Inflammatory macrophage (primary cell): ENCODE data around the gene CCDC85C.
A peak's percentile ranks its signal among the peaks of the same experiment; 100 is the strongest.

Source experiments
- DNase-seq, 2 donors: peaks; one replicate each; pipeline ENCODE4 v3.0.0-alpha.2; 2020 to 2022

The CCDC85C gene

DNA sequence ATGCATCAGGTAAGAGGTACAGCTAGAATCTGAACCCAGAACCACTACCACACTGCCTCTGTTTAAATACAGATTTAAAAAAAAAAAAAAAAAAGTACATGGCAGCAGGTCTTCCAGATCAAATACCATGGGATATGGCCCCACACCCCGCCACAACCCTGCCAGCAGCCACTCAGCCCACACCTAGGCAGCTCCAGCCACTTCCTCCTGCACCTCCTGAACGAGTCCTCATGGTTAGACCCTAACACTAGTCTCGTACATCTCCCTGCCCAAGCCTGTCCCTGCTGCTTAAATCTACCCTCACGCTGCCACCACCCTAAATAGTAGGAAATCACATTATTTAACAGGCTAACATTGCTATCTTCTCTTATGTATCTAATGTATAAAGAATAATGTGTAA is 135.9 kb downstream of the CCDC85C start:
- no peak for DNase-seq

GRCh38 chr14:99467336-99468078 is 136.5 kb downstream of the CCDC85C start:
- DNase-seq = no peak

DNA sequence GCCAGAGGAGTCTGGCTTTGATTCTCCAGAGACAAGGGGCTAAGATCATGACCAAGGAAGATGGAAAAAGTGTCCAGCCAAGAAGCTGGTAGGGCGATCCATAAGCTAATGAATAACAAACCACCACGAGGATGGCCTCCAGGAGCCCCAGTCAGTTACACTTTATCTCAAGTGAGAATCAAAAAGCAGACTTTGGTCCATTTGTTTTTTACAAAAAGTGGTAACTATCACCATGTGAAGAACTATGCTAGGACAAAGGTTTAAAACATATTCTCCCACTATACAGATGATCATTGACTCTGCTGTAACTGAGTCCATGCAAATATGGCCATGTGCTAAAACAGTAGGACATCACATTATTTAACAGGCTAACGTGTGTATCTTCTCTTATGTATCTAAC is 137.2 kb downstream of the CCDC85C start:
- DNase-seq = no peak

DNA sequence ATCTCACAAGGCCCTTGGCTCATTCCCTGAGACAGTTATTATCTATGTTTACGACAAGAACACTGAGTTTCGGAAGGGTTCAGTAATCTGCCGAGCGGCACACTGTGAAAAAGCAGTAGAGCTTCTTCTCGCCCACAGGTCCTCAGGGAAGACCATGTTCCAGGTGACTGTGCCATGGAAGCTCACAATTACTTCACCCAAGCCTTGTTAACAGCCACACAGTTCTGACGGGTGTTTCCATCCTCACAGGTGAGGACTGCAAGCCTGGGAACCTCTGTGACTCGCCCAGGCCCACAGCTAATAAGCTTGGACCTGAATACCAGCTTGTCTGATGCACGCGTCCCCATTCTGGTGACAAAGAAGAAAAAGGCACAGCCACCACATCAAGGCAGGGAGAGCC is 138.7 kb downstream of the CCDC85C start:
- no peak for DNase-seq

GRCh38 chr14:99463974-99464373 is 140.0 kb downstream of the CCDC85C start:
- DNase-seq = no peak

- peak in 1 of 2 donors; percentile 3 for DNase-seq
Observed at GRCh38 chr14:99462210-99462609, 141.8 kb downstream of the CCDC85C start.

DNA sequence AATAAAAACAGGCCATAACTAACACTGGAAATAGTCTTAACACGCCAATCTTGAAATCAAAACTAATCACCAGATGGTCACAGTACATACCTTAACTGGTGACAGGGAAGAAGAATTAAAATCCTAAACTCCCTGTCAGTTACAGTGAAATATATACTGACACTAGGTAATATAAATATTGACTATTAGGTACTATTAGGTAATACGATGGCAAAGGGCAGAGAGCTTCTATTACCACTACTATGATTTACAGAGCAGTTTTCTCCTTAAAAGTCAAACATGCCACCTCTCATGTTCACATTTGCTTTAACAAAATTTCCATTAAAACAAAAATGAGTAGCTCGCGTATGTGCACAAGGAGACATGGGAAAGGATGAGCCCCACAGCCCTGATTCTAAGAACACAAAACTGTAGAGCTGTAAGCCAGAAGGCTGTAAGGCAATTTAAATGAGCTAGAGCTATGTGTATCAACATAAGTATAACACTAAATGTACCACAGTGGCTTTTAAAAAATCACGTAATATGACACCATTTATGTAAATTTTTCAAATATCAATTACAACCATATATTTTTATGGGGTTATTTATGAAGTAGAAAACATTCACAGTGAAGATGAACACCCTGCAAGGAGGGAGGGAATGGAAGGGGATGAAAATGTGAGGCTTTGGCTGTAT is 142.5 kb downstream of the CCDC85C start:
- no peak for DNase-seq

DNA sequence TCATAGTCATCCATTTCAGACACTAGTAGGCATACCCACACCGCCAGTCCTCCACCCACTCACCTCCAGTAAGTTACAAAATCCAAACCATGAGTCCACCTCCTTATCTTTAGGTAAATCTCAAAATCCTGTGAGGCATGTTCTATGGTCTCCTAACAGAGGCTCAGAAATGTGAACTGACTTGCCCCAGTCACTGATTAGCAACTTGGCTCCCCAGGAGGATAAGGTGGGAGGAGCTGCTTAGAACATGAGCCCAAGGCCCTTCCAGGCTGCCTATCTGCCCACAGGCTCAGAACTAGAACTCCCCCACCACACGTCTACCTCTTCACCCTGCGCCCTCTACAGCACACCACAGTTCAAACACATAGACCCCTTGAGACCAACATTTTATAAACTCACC is 143.2 kb downstream of the CCDC85C start:
- DNase-seq = no peak

GRCh38 chr14:99459481-99460100 is 144.4 kb downstream of the CCDC85C start:
- DNase-seq = no peak

GRCh38 chr14:99454246-99454645 is 149.8 kb downstream of the CCDC85C start:
- no peak for DNase-seq

DNA sequence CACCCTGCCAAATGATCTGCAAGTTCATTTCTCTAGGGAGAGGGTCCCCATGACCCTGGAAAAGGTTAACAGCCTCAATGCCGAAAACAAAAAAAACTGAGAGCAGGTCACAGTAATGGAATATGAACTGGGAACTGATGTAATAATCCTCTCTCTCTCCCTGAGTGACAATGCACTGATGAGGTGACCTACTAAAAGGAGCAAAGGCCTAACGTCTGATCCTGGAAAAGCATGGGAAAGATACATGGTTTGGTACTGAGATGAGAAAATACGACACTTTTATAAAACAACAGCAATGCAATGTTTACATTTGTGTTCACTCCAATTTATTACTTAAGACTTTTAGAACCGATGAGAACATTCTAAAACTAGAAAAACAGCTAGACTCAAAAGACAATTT is 151.0 kb downstream of the CCDC85C start:
- no peak for DNase-seq

GRCh38 chr14:99451234-99451633 is 152.8 kb downstream of the CCDC85C start:
- no peak for DNase-seq

DNA sequence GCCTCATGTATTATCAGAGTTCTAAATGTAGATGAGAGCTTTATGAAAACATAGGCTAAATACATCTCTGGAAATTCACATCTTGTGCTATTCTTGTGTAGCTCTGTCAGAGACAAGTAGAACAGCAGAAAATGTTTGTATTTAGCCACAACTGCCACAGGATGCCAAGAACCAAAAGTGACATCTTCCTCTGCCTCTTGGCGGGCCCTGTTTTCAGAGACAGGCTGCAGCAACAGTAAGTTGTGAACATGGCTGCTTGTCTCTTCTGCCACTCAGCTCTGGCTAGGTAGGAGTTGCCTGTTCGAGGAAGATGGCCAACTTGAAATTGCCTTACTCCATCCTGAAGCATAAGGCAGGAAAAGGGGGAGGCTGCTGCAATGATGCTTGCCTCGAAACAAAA is 153.7 kb downstream of the CCDC85C start:
- DNase-seq = no peak
